Natural killer cell (primary cell): ENCODE data around the gene DDA1. TPM values are rescaled to one million over a fixed set of nuclear protein-coding genes. Genes with fewer than 3 reads are reported as not detected.
"Not testable (repeated sequence)": the region's sequence is repeated elsewhere in the genome, so short reads cannot be mapped to it uniquely, and the experiment has no call there.

Experiments
- ATAC-seq, 3 donors: fragments of 150-1000 bp in 2 of 3; fragments of 200-7000 bp in 1 of 3; cut with Tn5 transposase; 1 replicate in 1 of 3; 2 replicates in 2 of 3; pipeline ENCODE4 v1.10.0; 2021; ENCODE audit warnings: mild to moderate bottlenecking in 2 of 3, moderate library complexity in 2 of 3
- DNase-seq, 2 donors: peaks; one replicate each; pipeline versions ENCODE4 v3.0.0 to v3.0.0-alpha.2; 2013 to 2021; ENCODE audit warnings: mixed read lengths in 1 of 2
- H3K27ac ChIP-seq: one replicate; pipeline ENCODE4 v1.5.1; 2013; ENCODE audit warnings: mild to moderate bottlenecking, low read length
- H3K27me3 ChIP-seq: one replicate; pipeline ENCODE4 v1.6.1; 2013; ENCODE audit warnings: low read length; ENCODE audit not compliant: control insufficient read depth, insufficient read depth
- H3K36me3 ChIP-seq: one replicate; pipeline ENCODE4 v1.6.1; 2013; ENCODE audit warnings: low read length; ENCODE audit not compliant: control insufficient read depth, insufficient read depth
- H3K4me1 ChIP-seq: one replicate; pipeline ENCODE4 v1.6.1; 2013; ENCODE audit warnings: low read length; ENCODE audit not compliant: control insufficient read depth, insufficient read depth
- H3K4me3 ChIP-seq: one replicate; pipeline ENCODE4 v1.5.1; 2013; ENCODE audit warnings: low read length
- H3K9me3 ChIP-seq: one replicate; pipeline ENCODE4 v1.6.1; 2013; ENCODE audit warnings: low read length; ENCODE audit not compliant: control insufficient read depth, insufficient read depth
- H3K27ac Mint-ChIP-seq, 2 donors: one replicate each; pipeline ENCODE4 v1.8.0; 2022; ENCODE audit warnings: mild to moderate bottlenecking in 2 of 2, mixed read lengths in 2 of 2, moderate library complexity in 1 of 2
- H3K27me3 Mint-ChIP-seq, 2 donors: one replicate each; pipeline ENCODE4 v1.8.0; 2022; ENCODE audit warnings: low read depth in 2 of 2, mixed read lengths in 2 of 2
- H3K36me3 Mint-ChIP-seq: one replicate; pipeline ENCODE4 v1.8.0; 2022; ENCODE audit warnings: mixed read lengths
- H3K4me1 Mint-ChIP-seq, 2 donors: one replicate each; pipeline ENCODE4 v1.8.0; 2022; ENCODE audit warnings: mixed read lengths in 2 of 2
- H3K4me3 Mint-ChIP-seq: one replicate; pipeline ENCODE4 v1.8.0; 2022; ENCODE audit warnings: mild to moderate bottlenecking, moderate library complexity, mixed read lengths
- H3K9me3 Mint-ChIP-seq, 2 donors: one replicate each; pipeline ENCODE4 v1.8.0; 2022; ENCODE audit warnings: mixed read lengths in 2 of 2
- WGBS: methylation state at CpG from one replicate; pipeline ENCODE4 v1.1.7; 2013; ENCODE audit warnings: missing lambda C conversion rate; ENCODE audit not compliant: insufficient coverage; 5-methylcytosine and 5-hydroxymethylcytosine counted together
- intact Hi-C: fragments of 100-400 bp; cut with micrococcal nuclease; formaldehyde crosslinking; loops from one replicate; pipeline ENCODE4 v1.14.2; 2022
- total RNA-seq, 4 donors: library from RNA; stranded (reverse); fragments of 120-200 nt in 1 of 4; gene quantifications; one replicate each; pipeline versions ENCODE4 v1.2.3 to v1.2.4, GENCODE V29; 2013 to 2022
- TF ChIP-seq, protein P1 (sequence below): fragments of 200-600 bp; IDR thresholded peaks from one replicate; pipeline ENCODE4 v1.8.0; 2022; ENCODE audit warnings: antibody characterized with exemption

DDA1 gene
- total RNA-seq, 3 donors from 2014 or later (not counting 1 experiment from before 2014, with no cell fraction given): 32.2 to 42.5 (median 37.7) TPM

- Histone ChIP-seq H3K27me3 (no peaks in the 10 kb centered on the region), H3K36me3 (no peaks in the 10 kb centered on the region), H3K4me1 (no peaks in the 10 kb centered on the region), H3K9me3 (no peaks in the 10 kb centered on the region), H3K27ac (no peak overlapping the region), H3K4me3 (no peak overlapping the region)
- peak in 1 of 3 donors; percentile 10 for ATAC-seq
- peaks cover 0 to 5% of the 10 kb centered on the region in 2 donors for H3K27me3 Mint-ChIP-seq
- TF ChIP-seq, protein P1, sequence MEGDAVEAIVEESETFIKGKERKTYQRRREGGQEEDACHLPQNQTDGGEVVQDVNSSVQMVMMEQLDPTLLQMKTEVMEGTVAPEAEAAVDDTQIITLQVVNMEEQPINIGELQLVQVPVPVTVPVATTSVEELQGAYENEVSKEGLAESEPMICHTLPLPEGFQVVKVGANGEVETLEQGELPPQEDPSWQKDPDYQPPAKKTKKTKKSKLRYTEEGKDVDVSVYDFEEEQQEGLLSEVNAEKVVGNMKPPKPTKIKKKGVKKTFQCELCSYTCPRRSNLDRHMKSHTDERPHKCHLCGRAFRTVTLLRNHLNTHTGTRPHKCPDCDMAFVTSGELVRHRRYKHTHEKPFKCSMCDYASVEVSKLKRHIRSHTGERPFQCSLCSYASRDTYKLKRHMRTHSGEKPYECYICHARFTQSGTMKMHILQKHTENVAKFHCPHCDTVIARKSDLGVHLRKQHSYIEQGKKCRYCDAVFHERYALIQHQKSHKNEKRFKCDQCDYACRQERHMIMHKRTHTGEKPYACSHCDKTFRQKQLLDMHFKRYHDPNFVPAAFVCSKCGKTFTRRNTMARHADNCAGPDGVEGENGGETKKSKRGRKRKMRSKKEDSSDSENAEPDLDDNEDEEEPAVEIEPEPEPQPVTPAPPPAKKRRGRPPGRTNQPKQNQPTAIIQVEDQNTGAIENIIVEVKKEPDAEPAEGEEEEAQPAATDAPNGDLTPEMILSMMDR: no peak
- H3K36me3 Mint-ChIP-seq: no peaks in the 10 kb centered on the region
- intact Hi-C loops: no loop called here
- no peak overlapping the region for H3K4me3 Mint-ChIP-seq
- no peaks in the 10 kb centered on the region for H3K4me1 Mint-ChIP-seq
- DNase-seq: no peak
- H3K9me3 Mint-ChIP-seq: no peaks in the 10 kb centered on the region
- 89% methylated on average over 6 of the region's 6 CpGs for WGBS
- H3K27ac Mint-ChIP-seq: no peak overlapping the region
Measured at GRCh38 chr19:17359905-17360800, 50.8 kb downstream of the DDA1 start.

- H3K4me1 Mint-ChIP-seq, H3K36me3 ChIP-seq, H3K36me3 Mint-ChIP-seq, H3K9me3 Mint-ChIP-seq, H3K4me1 ChIP-seq, intact Hi-C loops, H3K4me3 Mint-ChIP-seq, DNase-seq, H3K4me3 ChIP-seq, H3K27ac ChIP-seq, H3K27me3 ChIP-seq, H3K27me3 Mint-ChIP-seq, H3K27ac Mint-ChIP-seq, ATAC-seq, H3K9me3 ChIP-seq: not testable (repeated sequence)
- WGBS: 96% methylated on average over 15 of the region's 20 CpGs
Measured at GRCh38 chr19:17363852-17364605, 54.7 kb downstream of the DDA1 start.

DNA sequence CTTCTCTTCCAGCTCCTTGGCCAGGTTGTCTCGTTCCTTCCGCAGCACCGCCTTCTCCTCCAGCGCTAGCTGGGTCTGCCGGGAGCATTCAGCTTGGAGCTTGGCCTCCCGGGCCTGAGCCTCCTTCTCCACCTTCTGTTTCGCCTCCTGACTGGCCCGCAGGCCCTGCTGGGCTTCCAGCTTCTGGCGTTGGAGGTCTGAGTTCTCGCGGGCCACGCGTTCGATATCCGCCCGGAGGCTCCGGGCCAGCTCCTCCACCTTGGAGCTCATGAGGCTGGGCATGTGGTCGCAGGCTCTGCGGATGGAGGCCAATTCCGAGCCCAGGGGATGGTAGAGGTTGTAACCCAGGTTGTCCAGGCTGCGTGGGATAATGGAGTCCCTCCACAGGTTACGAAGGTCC lies 56.0 kb downstream of the DDA1 start:
- Histone ChIP-seq H3K4me1 (peaks cover 6% of the 10 kb centered on the region), H3K27me3 (no peaks in the 10 kb centered on the region), H3K4me3 (no peak overlapping the region), H3K27ac (no peak overlapping the region), H3K9me3 (no peaks in the 10 kb centered on the region), H3K36me3 (no peaks in the 10 kb centered on the region)
- TF ChIP-seq, protein P1: no peak
- intact Hi-C loops: no loop called here
- no peaks in the 10 kb centered on the region for H3K36me3 Mint-ChIP-seq
- peaks cover 0 to 6% of the 10 kb centered on the region in 2 donors for H3K4me1 Mint-ChIP-seq
- H3K9me3 Mint-ChIP-seq: no peaks in the 10 kb centered on the region
- H3K27ac Mint-ChIP-seq: no peak overlapping the region
- no peak overlapping the region for H3K4me3 Mint-ChIP-seq
- no peak for DNase-seq
- peaks cover 0 to 7% of the 10 kb centered on the region in 2 donors for H3K27me3 Mint-ChIP-seq
- WGBS: 96% methylated on average over 22 of the region's 22 CpGs
- no peak for ATAC-seq

DNA sequence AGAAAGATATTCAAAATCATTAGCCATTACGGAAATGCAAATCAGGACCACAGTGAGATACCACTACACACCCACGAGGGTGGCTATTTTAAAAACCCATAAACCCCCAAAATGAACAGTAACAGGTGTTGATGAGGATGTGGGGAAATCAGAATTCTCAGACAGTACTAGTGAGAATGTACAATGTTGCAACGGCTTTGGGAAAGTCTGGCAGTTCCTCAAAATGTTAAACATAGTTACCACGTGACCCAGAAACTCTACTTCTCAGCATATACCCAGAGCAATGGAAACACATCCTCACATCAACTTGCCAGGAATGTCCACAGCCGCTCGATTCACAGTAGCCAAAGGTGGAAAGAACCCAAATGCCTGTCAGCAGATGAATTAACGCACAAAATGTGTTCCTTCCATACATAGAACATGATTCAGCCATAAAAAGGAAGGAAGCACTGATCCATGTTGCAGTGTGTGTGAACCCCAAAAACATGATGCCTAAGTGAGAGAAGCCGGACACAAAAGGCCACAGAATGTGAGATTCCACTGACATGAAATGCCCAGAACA lies 60.7 kb downstream of the DDA1 start:
- no peak for DNase-seq
- Histone ChIP-seq H3K4me1 (peaks cover 6% of the 10 kb centered on the region), H3K27me3 (no peaks in the 10 kb centered on the region), H3K36me3 (no peaks in the 10 kb centered on the region), H3K9me3 (no peaks in the 10 kb centered on the region), H3K27ac (no peak overlapping the region), H3K4me3 (no peak overlapping the region)
- no peaks in the 10 kb centered on the region for H3K36me3 Mint-ChIP-seq
- peaks cover 0 to 7% of the 10 kb centered on the region in 2 donors for H3K27me3 Mint-ChIP-seq
- TF ChIP-seq, protein P1: no peak
- intact Hi-C loops: no loop called here
- H3K27ac Mint-ChIP-seq: no peak overlapping the region
- peaks cover 0 to 6% of the 10 kb centered on the region in 2 donors for H3K4me1 Mint-ChIP-seq
- no peak overlapping the region for H3K4me3 Mint-ChIP-seq
- ATAC-seq: peak; percentile 32 to 74 (median 55)
- no peaks in the 10 kb centered on the region for H3K9me3 Mint-ChIP-seq
- 13% methylated on average over 6 of the region's 8 CpGs for whole genome bisulfite sequencing
